Measurements from ENCODE around the gene ACTR2.
"Not testable (repeated sequence)": the region's sequence is repeated elsewhere in the genome, so short reads cannot be mapped to it uniquely, and the experiment has no call there.

Gene ACTR2

GRCh38 chr2:65228263-65228750, 676 bp downstream of the ACTR2 start:
- DNase-seq (ENCODE audit: low spot score) = peak; percentile 50

GRCh38 chr2:65231121-65231520, 3.5 kb downstream of the ACTR2 start:
- DNase-seq (ENCODE audit: low spot score) = no peak

GRCh38 chr2:65231892-65232477, 4.4 kb downstream of the ACTR2 start:
- DNase-seq (ENCODE audit: low spot score) = no peak

GRCh38 chr2:65232636-65233035, 5.0 kb downstream of the ACTR2 start:
- peak; percentile 4 for DNase-seq (ENCODE audit: low spot score)

- DNase-seq (ENCODE audit: low spot score) = no peak
These were observed 13.0 kb downstream of the ACTR2 start for GRCh38 chr2:65240657-65241056.

GRCh38 chr2:65244452-65244851, 16.8 kb downstream of the ACTR2 start:
- DNase-seq (ENCODE audit: low spot score) = not testable (repeated sequence)

- DNase-seq (ENCODE audit: low spot score) = no peak
These were observed 25.0 kb downstream of the ACTR2 start for GRCh38 chr2:65252640-65253039.

GRCh38 chr2:65255356-65255755, 27.7 kb downstream of the ACTR2 start:
- no peak for DNase-seq (ENCODE audit: low spot score)

- no peak for DNase-seq (ENCODE audit: low spot score)
These were observed 28.4 kb downstream of the ACTR2 start for GRCh38 chr2:65256054-65256453.

- not testable (repeated sequence) for DNase-seq (ENCODE audit: low spot score)
These were observed 30.2 kb downstream of the ACTR2 start for GRCh38 chr2:65257866-65258265.

GRCh38 chr2:65261676-65262075, 34.0 kb downstream of the ACTR2 start:
- DNase-seq (ENCODE audit: low spot score) = no peak

GRCh38 chr2:65263262-65263661, 35.6 kb downstream of the ACTR2 start:
- no peak for DNase-seq (ENCODE audit: low spot score)

- no peak for DNase-seq (ENCODE audit: low spot score)
These were observed 36.4 kb downstream of the ACTR2 start for GRCh38 chr2:65263986-65264385.

- peak; percentile 23 for DNase-seq (ENCODE audit: low spot score)
These were observed 37.4 kb downstream of the ACTR2 start for GRCh38 chr2:65264821-65265670.

- no peak for DNase-seq (ENCODE audit: low spot score)
These were observed 38.0 kb downstream of the ACTR2 start for GRCh38 chr2:65265671-65266045.

- no peak for DNase-seq (ENCODE audit: low spot score)
These were observed 39.4 kb downstream of the ACTR2 start for GRCh38 chr2:65267008-65267407.

GRCh38 chr2:65268957-65269356, 41.3 kb downstream of the ACTR2 start:
- DNase-seq (ENCODE audit: low spot score) = no peak

GRCh38 chr2:65273344-65273743, 45.7 kb downstream of the ACTR2 start:
- no peak for DNase-seq (ENCODE audit: low spot score)

- DNase-seq (ENCODE audit: low spot score) = no peak
These were observed 47.7 kb downstream of the ACTR2 start for GRCh38 chr2:65275141-65275915.

GRCh38 chr2:65276609-65277008, 49.0 kb downstream of the ACTR2 start:
- no peak for DNase-seq (ENCODE audit: low spot score)

- no peak for DNase-seq (ENCODE audit: low spot score)
These were observed 49.5 kb downstream of the ACTR2 start for GRCh38 chr2:65277118-65277517.

GRCh38 chr2:65277791-65278483, 50.3 kb downstream of the ACTR2 start:
- no peak for DNase-seq (ENCODE audit: low spot score)

All from CD4-positive, alpha-beta T cell treated with Interleukin-6 at 100 ng/mL for 8 hours (primary cell).